GM21423 (cell line): ENCODE measurements around the gene TEC.

Experiments
- ATAC-seq: cut with Tn5 transposase; IDR thresholded peaks from one replicate; pipeline ENCODE4 v1.9.1; 2021; ENCODE audit warnings: mild to moderate bottlenecking, moderate library complexity; ENCODE audit not compliant: unreplicated experiment

The TEC gene

GRCh38 chr4:48270523-48270897, 872 bp upstream of the TEC start:
- ATAC-seq: no peak

- peak; percentile 74 for ATAC-seq
Observed at GRCh38 chr4:48269861-48270522, 354 bp upstream of the TEC start.

GRCh38 chr4:48267574-48267973, 2.1 kb downstream of the TEC start:
- ATAC-seq: no peak

- ATAC-seq: no peak
Observed at GRCh38 chr4:48266781-48267180, 2.9 kb downstream of the TEC start.

- ATAC-seq: no peak
Observed at GRCh38 chr4:48262926-48263325, 6.7 kb downstream of the TEC start.

GRCh38 chr4:48262484-48262883, 7.2 kb downstream of the TEC start:
- no peak for ATAC-seq

GRCh38 chr4:48261281-48261680, 8.4 kb downstream of the TEC start:
- ATAC-seq: peak; percentile 55

- no peak for ATAC-seq
Observed at GRCh38 chr4:48259748-48260147, 9.9 kb downstream of the TEC start.

GRCh38 chr4:48258845-48259397, 10.7 kb downstream of the TEC start:
- no peak for ATAC-seq

- no peak for ATAC-seq
Observed at GRCh38 chr4:48255959-48256342, 13.7 kb downstream of the TEC start.

- ATAC-seq: no peak
Observed at GRCh38 chr4:48255072-48255958, 14.3 kb downstream of the TEC start.

- ATAC-seq: no peak
Observed at GRCh38 chr4:48254381-48255071, 15.1 kb downstream of the TEC start.

GRCh38 chr4:48252313-48252712, 17.3 kb downstream of the TEC start:
- ATAC-seq: no peak

- ATAC-seq: no peak
Observed at GRCh38 chr4:48250980-48251379, 18.7 kb downstream of the TEC start.

GRCh38 chr4:48250343-48250742, 19.3 kb downstream of the TEC start:
- ATAC-seq: no peak

GRCh38 chr4:48249378-48249777, 20.3 kb downstream of the TEC start:
- ATAC-seq: no peak

GRCh38 chr4:48248559-48248953, 21.1 kb downstream of the TEC start:
- ATAC-seq: no peak

- ATAC-seq: no peak
Observed at GRCh38 chr4:48247878-48248558, 21.6 kb downstream of the TEC start.

- peak; percentile 59 for ATAC-seq
Observed at GRCh38 chr4:48247142-48247877, 22.3 kb downstream of the TEC start.

GRCh38 chr4:48244665-48245064, 25.0 kb downstream of the TEC start:
- no peak for ATAC-seq
